Neural cell (in vitro differentiated cells): Measurements from ENCODE around the gene CKM. TPM values are rescaled to one million over a fixed set of nuclear protein-coding genes. Genes with fewer than 3 reads are reported as not detected.

Source experiments
- H2AFZ ChIP-seq: fragments of 200-600, 300-800 bp; sonication (generic), shearing (Covaris generic); 2 replicates; pipeline ENCODE4 v1.6.0; 2014; ENCODE audit warnings: low read depth, mild to moderate bottlenecking, antibody characterized with exemption, low read length, moderate library complexity
- H3F3A ChIP-seq: fragments of 200-600 bp; shearing (Covaris generic); 2 replicates; pipeline ENCODE4 v1.6.1; 2016; ENCODE audit warnings: mild to moderate bottlenecking, moderate library complexity, mixed read lengths, antibody characterized with exemption, low read length; ENCODE audit not compliant: insufficient read depth, poor library complexity, severe bottlenecking
- H3K27ac ChIP-seq: fragments of 200-600, 300-800 bp; sonication (generic), shearing (Covaris generic); 2 replicates; pipeline ENCODE4 v1.5.1; 2014; ENCODE audit warnings: mild to moderate bottlenecking, low read length, moderate library complexity
- H3K27me3 ChIP-seq: fragments of 300-800, 200-600 bp; sonication (generic), shearing (Covaris generic); 2 replicates; pipeline ENCODE4 v1.6.0; 2014; ENCODE audit warnings: mild to moderate bottlenecking, low read depth, low read length, moderate library complexity; ENCODE audit not compliant: insufficient read depth
- H3K36me3 ChIP-seq: fragments of 300-800, 200-600 bp; sonication (generic), shearing (Covaris generic); 2 replicates; pipeline ENCODE4 v1.5.1; 2014; ENCODE audit warnings: mild to moderate bottlenecking, antibody characterized with exemption, low read length, moderate library complexity; ENCODE audit not compliant: insufficient read depth
- H3K4me2 ChIP-seq: fragments of 300-800, 200-600 bp; sonication (generic), shearing (Covaris generic); 2 replicates; pipeline ENCODE4 v1.6.0; 2014; ENCODE audit warnings: mild to moderate bottlenecking, low read length
- H3K4me3 ChIP-seq: fragments of 300-800, 200-600 bp; sonication (generic), shearing (Covaris generic); 2 replicates; pipeline ENCODE4 v1.5.1; 2014; ENCODE audit warnings: mild to moderate bottlenecking, low read length, moderate library complexity
- H3K79me2 ChIP-seq: fragments of 200-600 bp; shearing (Covaris generic); replicated peaks from 2 replicates; pipeline ENCODE4 v1.6.0; 2014; ENCODE audit warnings: mild to moderate bottlenecking, low read length, moderate library complexity; ENCODE audit not compliant: insufficient read depth
- H3K9ac ChIP-seq: fragments of 300-800, 200-600 bp; sonication (generic), shearing (Covaris generic); 2 replicates; pipeline ENCODE4 v1.6.1; 2016; ENCODE audit warnings: mild to moderate bottlenecking, low read length, mixed read lengths
- H3K9me2 ChIP-seq: fragments of 200-600 bp; shearing (Covaris generic); 2 replicates; pipeline ENCODE4 v1.6.1; 2016; ENCODE audit warnings: mild to moderate bottlenecking, low read length, mixed read lengths; ENCODE audit not compliant: insufficient read depth
- H3K9me3 ChIP-seq: fragments of 200-600, 300-800 bp; sonication (generic), shearing (Covaris generic); 2 replicates; pipeline ENCODE4 v1.6.1; 2016; ENCODE audit warnings: mild to moderate bottlenecking, mixed run types, low read length, moderate library complexity, mixed read lengths
- H4K20me1 ChIP-seq: fragments of 200-600 bp; shearing (Covaris generic); 2 replicates; pipeline ENCODE4 v1.6.1; 2016; ENCODE audit warnings: mild to moderate bottlenecking, mixed run types; ENCODE audit not compliant: insufficient read depth
- EP300 ChIP-seq: fragments of 450-650 bp; conservative IDR thresholded peaks from 2 replicates; pipeline ENCODE4 v1.6.1; 2014; ENCODE audit warnings: antibody characterized with exemption, mild to moderate bottlenecking, moderate library complexity; ENCODE audit not compliant: poor library complexity, severe bottlenecking
- EZH2 ChIP-seq: fragments of 200-600, 300-800 bp; shearing (Covaris generic), sonication (generic); IDR thresholded peaks from 2 replicates; pipeline ENCODE4 v1.6.1; 2014; ENCODE audit warnings: antibody characterized with exemption, low read length, borderline replicate concordance, mild to moderate bottlenecking; ENCODE audit not compliant: insufficient read depth, poor library complexity, severe bottlenecking
- MXI1 ChIP-seq: fragments of 450-650 bp; conservative IDR thresholded peaks from 2 replicates; pipeline ENCODE4 v1.6.1; 2014; ENCODE audit warnings: antibody characterized with exemption, mild to moderate bottlenecking; ENCODE audit not compliant: poor library complexity, severe bottlenecking
- POLR2AphosphoS5 ChIP-seq: IDR thresholded peaks from 2 replicates; pipeline ENCODE4 v1.6.1; 2012
- RAD21 ChIP-seq: fragments of 450-650 bp; conservative IDR thresholded peaks from 2 replicates; pipeline ENCODE4 v1.6.1; 2014; ENCODE audit warnings: antibody characterized with exemption, mild to moderate bottlenecking, moderate library complexity
- SMC3 ChIP-seq: fragments of 450-650 bp; conservative IDR thresholded peaks from 2 replicates; pipeline ENCODE4 v1.6.1; 2014; ENCODE audit warnings: antibody characterized with exemption, mild to moderate bottlenecking, moderate library complexity; ENCODE audit not compliant: poor library complexity
- TAF1 ChIP-seq: IDR thresholded peaks from 2 replicates; pipeline ENCODE4 v1.6.1; 2012; ENCODE audit warnings: low read depth
- polyA plus RNA-seq: library from polyadenylated mRNA; depleted of rRNA; stranded (reverse); fragments of >200 nt; gene quantifications from 2 replicates; pipeline ENCODE4 v1.2.3, GENCODE V29; 2014
- TF ChIP-seq, protein P1 (sequence below): fragments of 450-650 bp; IDR thresholded peaks from 2 replicates; pipeline ENCODE4 v1.5.1; 2014; ENCODE audit warnings: antibody characterized with exemption, mild to moderate bottlenecking, moderate library complexity; ENCODE audit not compliant: poor library complexity, severe bottlenecking
- TF ChIP-seq, protein P2 (sequence below): IDR thresholded peaks from 2 replicates; pipeline ENCODE4 v1.6.1; 2012; ENCODE audit warnings: borderline replicate concordance

Gene CKM
- polyA plus RNA-seq, 1 donor from 2014 or later, result 0.14 TPM

GRCh38 chr19:45297674-45298073 is 25.0 kb downstream of the CKM start:
- H3K27ac ChIP-seq, result no peak overlapping the region
- no peak overlapping the region for H3K4me3 ChIP-seq
- TF ChIP-seq EP300 (no peak), TAF1 (no peak), RAD21 (no peak), EZH2 (no peak)
- TF ChIP-seq, protein P1, sequence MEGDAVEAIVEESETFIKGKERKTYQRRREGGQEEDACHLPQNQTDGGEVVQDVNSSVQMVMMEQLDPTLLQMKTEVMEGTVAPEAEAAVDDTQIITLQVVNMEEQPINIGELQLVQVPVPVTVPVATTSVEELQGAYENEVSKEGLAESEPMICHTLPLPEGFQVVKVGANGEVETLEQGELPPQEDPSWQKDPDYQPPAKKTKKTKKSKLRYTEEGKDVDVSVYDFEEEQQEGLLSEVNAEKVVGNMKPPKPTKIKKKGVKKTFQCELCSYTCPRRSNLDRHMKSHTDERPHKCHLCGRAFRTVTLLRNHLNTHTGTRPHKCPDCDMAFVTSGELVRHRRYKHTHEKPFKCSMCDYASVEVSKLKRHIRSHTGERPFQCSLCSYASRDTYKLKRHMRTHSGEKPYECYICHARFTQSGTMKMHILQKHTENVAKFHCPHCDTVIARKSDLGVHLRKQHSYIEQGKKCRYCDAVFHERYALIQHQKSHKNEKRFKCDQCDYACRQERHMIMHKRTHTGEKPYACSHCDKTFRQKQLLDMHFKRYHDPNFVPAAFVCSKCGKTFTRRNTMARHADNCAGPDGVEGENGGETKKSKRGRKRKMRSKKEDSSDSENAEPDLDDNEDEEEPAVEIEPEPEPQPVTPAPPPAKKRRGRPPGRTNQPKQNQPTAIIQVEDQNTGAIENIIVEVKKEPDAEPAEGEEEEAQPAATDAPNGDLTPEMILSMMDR, result no peak
- TF ChIP-seq, protein P2, sequence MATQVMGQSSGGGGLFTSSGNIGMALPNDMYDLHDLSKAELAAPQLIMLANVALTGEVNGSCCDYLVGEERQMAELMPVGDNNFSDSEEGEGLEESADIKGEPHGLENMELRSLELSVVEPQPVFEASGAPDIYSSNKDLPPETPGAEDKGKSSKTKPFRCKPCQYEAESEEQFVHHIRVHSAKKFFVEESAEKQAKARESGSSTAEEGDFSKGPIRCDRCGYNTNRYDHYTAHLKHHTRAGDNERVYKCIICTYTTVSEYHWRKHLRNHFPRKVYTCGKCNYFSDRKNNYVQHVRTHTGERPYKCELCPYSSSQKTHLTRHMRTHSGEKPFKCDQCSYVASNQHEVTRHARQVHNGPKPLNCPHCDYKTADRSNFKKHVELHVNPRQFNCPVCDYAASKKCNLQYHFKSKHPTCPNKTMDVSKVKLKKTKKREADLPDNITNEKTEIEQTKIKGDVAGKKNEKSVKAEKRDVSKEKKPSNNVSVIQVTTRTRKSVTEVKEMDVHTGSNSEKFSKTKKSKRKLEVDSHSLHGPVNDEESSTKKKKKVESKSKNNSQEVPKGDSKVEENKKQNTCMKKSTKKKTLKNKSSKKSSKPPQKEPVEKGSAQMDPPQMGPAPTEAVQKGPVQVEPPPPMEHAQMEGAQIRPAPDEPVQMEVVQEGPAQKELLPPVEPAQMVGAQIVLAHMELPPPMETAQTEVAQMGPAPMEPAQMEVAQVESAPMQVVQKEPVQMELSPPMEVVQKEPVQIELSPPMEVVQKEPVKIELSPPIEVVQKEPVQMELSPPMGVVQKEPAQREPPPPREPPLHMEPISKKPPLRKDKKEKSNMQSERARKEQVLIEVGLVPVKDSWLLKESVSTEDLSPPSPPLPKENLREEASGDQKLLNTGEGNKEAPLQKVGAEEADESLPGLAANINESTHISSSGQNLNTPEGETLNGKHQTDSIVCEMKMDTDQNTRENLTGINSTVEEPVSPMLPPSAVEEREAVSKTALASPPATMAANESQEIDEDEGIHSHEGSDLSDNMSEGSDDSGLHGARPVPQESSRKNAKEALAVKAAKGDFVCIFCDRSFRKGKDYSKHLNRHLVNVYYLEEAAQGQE, result no peak
- H3K36me3 ChIP-seq, result peaks cover 4% of the 10 kb centered on the region
- H3K9me3 ChIP-seq, result no peaks in the 10 kb centered on the region
- H3K27me3 ChIP-seq, result no peaks in the 10 kb centered on the region
- no peaks in the 10 kb centered on the region for H3K79me2 ChIP-seq
- no peak overlapping the region for H3K4me2 ChIP-seq
- no peaks in the 10 kb centered on the region for H3K9me2 ChIP-seq
- no peak overlapping the region for H2AFZ ChIP-seq
- no peak overlapping the region for H3K9ac ChIP-seq
- no peaks in the 10 kb centered on the region for H3F3A ChIP-seq
- H4K20me1 ChIP-seq, result no peaks in the 10 kb centered on the region

- H3K36me3 ChIP-seq, result peaks cover 14% of the 10 kb centered on the region
- TF ChIP-seq TAF1 (no peak), RAD21 (no peak), EP300 (no peak), EZH2 (no peak), MXI1 (no peak), POLR2AphosphoS5 (no peak), SMC3 (no peak)
- TF ChIP-seq, protein P1, result no peak
- TF ChIP-seq, protein P2, result no peak
- H3K4me2 ChIP-seq, result no peak overlapping the region
- no peaks in the 10 kb centered on the region for H3K9me2 ChIP-seq
- no peaks in the 10 kb centered on the region for H3K27me3 ChIP-seq
- H3K9ac ChIP-seq, result no peak overlapping the region
- H2AFZ ChIP-seq, result no peak overlapping the region
- H4K20me1 ChIP-seq, result no peaks in the 10 kb centered on the region
- no peak overlapping the region for H3K4me3 ChIP-seq
- H3K27ac ChIP-seq, result no peak overlapping the region
- no peaks in the 10 kb centered on the region for H3K9me3 ChIP-seq
- no peaks in the 10 kb centered on the region for H3K79me2 ChIP-seq
- H3F3A ChIP-seq, result no peaks in the 10 kb centered on the region
Observed at GRCh38 chr19:45296355-45296754, 26.3 kb downstream of the CKM start.
